H1 (cell line): Measurements from ENCODE around the gene NDUFS8. TPM values are rescaled to one million over a fixed set of nuclear protein-coding genes. Genes with fewer than 3 reads are reported as not detected.

Experiments
- CTCF ChIA-PET: fragments of 300-600 bp; sonication (Branson Sonifier 250); formaldehyde crosslinking; loops from one replicate; lab custom pipeline; 2021; ENCODE audit not compliant: partially characterized antibody; lab: Charles Lee
- POLR2A ChIA-PET: fragments of 300-600 bp; sonication (Branson Sonifier 250); formaldehyde crosslinking; loops from one replicate; lab custom pipeline; 2021; ENCODE audit warnings: inconsistent platforms; ENCODE audit not compliant: partially characterized antibody; lab: Charles Lee
- DNase-seq, 2 experiments: peaks; one replicate each; pipeline versions ENCODE4 v3.0.0 to v3.0.0-alpha.2; 2010 to 2022; ENCODE audit warnings: low spot score in 2 of 2, low read depth in 1 of 2, mixed read lengths in 1 of 2
- FAIRE-seq: peaks from 2 replicates; lab custom pipeline; 2011; peaks lifted over from hg19 to GRCh38; lab: Jason Lieb, UNC
- H2AFZ ChIP-seq: 2 replicates; pipeline ENCODE4 v1.8.1; 2012; ENCODE audit warnings: low read length, inconsistent platforms
- H2AK5ac ChIP-seq: 2 replicates; pipeline ENCODE4 v1.6.1; 2013; ENCODE audit warnings: low read depth, low read length
- H2BK120ac ChIP-seq: replicated peaks from 2 replicates; pipeline ENCODE3; 2013; ENCODE audit warnings: low read depth, low read length, inconsistent platforms
- H2BK12ac ChIP-seq: 2 replicates; pipeline ENCODE4 v1.6.1; 2013; ENCODE audit warnings: low read depth, low read length
- H2BK15ac ChIP-seq: 2 replicates; pipeline ENCODE4 v1.6.1; 2013; ENCODE audit warnings: low read length
- H2BK20ac ChIP-seq: 2 replicates; pipeline ENCODE4 v1.6.1; 2013; ENCODE audit warnings: low read length
- H2BK5ac ChIP-seq: 2 replicates; pipeline ENCODE4 v1.6.1; 2013; ENCODE audit warnings: low read depth, low read length
- H3K14ac ChIP-seq: 2 replicates; pipeline ENCODE4 v1.6.1; 2013; ENCODE audit warnings: inconsistent platforms; ENCODE audit not compliant: insufficient read length
- H3K18ac ChIP-seq: 2 replicates; pipeline ENCODE4 v1.6.1; 2013; ENCODE audit warnings: low read length; ENCODE audit errors: extremely low read depth
- H3K23ac ChIP-seq: 2 replicates; pipeline ENCODE4 v1.6.1; 2013; ENCODE audit warnings: inconsistent platforms; ENCODE audit not compliant: insufficient read length
- H3K23me2 ChIP-seq: 2 replicates; pipeline ENCODE4 v1.6.1; 2013; ENCODE audit warnings: low read depth, low read length
- H3K27ac ChIP-seq: 2 replicates; pipeline ENCODE4 v1.6.1; 2011; ENCODE audit warnings: low read depth, low read length, inconsistent platforms
- H3K27me3 ChIP-seq, 4 experiments: replicated peaks in 1 of 4; 1 replicate in 1 of 4; 2 replicates in 3 of 4; pipeline versions ENCODE4 v1.6.1 to v1.8.1; 2011 to 2013; ENCODE audit warnings: low read length in 3 of 4, mild to moderate bottlenecking in 3 of 4, inconsistent platforms in 2 of 4, mixed read lengths in 2 of 4, moderate library complexity in 1 of 4; ENCODE audit not compliant: control insufficient read depth in 3 of 4, insufficient read depth in 3 of 4; ENCODE audit errors: extremely low read depth in 1 of 4
- H3K36me3 ChIP-seq, 4 experiments: 2 replicates each; pipeline versions ENCODE4 v1.6.1 to v1.8.1; 2011 to 2013; ENCODE audit warnings: mild to moderate bottlenecking in 4 of 4, low read length in 3 of 4, moderate library complexity in 2 of 4, control low read depth in 1 of 4, inconsistent platforms in 1 of 4; ENCODE audit not compliant: insufficient read depth in 4 of 4, control insufficient read depth in 2 of 4
- H3K4ac ChIP-seq: replicated peaks from 2 replicates; pipeline ENCODE3; 2013; ENCODE audit warnings: low read length, low read depth, mixed read lengths, inconsistent platforms; ENCODE audit not compliant: insufficient read length
- H3K4me1 ChIP-seq, 4 experiments: replicated peaks in 1 of 4; 1 replicate in 1 of 4; 2 replicates in 3 of 4; pipeline versions ENCODE4 v1.6.1 to v1.8.1; 2011 to 2013; ENCODE audit warnings: low read length in 3 of 4, inconsistent platforms in 2 of 4, mixed read lengths in 1 of 4; ENCODE audit not compliant: insufficient read depth in 4 of 4, control insufficient read depth in 3 of 4
- H3K4me2 ChIP-seq, 2 experiments: 2 replicates each; pipeline versions ENCODE4 v1.6.1 to v1.8.1; 2011 to 2013; ENCODE audit warnings: low read depth in 2 of 2, low read length in 2 of 2, control low read depth in 1 of 2, inconsistent platforms in 1 of 2, mild to moderate bottlenecking in 1 of 2; ENCODE audit not compliant: insufficient read depth in 1 of 2
- H3K4me3 ChIP-seq, 4 experiments: fragments of 200-600, 300-600 bp in 1 of 4; sonication (generic), shearing (Covaris generic), sonication (Bioruptor Twin) in 1 of 4; 2 replicates each; pipeline versions ENCODE4 v1.5.1 to v1.8.1; 2011 to 2016; ENCODE audit warnings: low read length in 4 of 4, low read depth in 3 of 4, control low read depth in 2 of 4, inconsistent platforms in 2 of 4, mild to moderate bottlenecking in 2 of 4, mixed read lengths in 1 of 4, moderate library complexity in 1 of 4; ENCODE audit not compliant: insufficient read depth in 2 of 4; ENCODE audit errors: extremely low read depth in 1 of 4
- H3K56ac ChIP-seq: replicated peaks from 2 replicates; pipeline ENCODE3; 2013; ENCODE audit warnings: low read depth, mild to moderate bottlenecking, mixed read lengths, low read length, inconsistent platforms; ENCODE audit not compliant: insufficient read length
- H3K79me1 ChIP-seq: 2 replicates; pipeline ENCODE4 v1.6.1; 2013; ENCODE audit warnings: low read depth, low read length, control low read depth
- H3K79me2 ChIP-seq, 2 experiments: 2 replicates each; pipeline versions ENCODE4 v1.6.1 to v1.8.1; 2012 to 2013; ENCODE audit warnings: low read length in 2 of 2, mild to moderate bottlenecking in 2 of 2, inconsistent platforms in 1 of 2; ENCODE audit not compliant: insufficient read depth in 2 of 2, control insufficient read depth in 1 of 2
- H3K9ac ChIP-seq, 4 experiments: replicated peaks in 1 of 4; 1 replicate in 1 of 4; 2 replicates in 3 of 4; pipeline versions ENCODE4 v1.6.1 to v1.8.1; 2011 to 2013; ENCODE audit warnings: low read depth in 3 of 4, low read length in 3 of 4, control low read depth in 2 of 4, mild to moderate bottlenecking in 2 of 4, moderate library complexity in 2 of 4, inconsistent platforms in 1 of 4; ENCODE audit errors: extremely low read depth in 1 of 4
- H3K9me3 ChIP-seq, 2 experiments: 2 replicates each; pipeline versions ENCODE4 v1.6.1 to v1.8.1; 2012 to 2013; ENCODE audit warnings: mild to moderate bottlenecking in 2 of 2, moderate library complexity in 2 of 2, control low read depth in 1 of 2, inconsistent platforms in 1 of 2, low read depth in 1 of 2, low read length in 1 of 2, mixed read lengths in 1 of 2; ENCODE audit not compliant: insufficient read depth in 2 of 2
- H4K20me1 ChIP-seq, 2 experiments: replicated peaks in 1 of 2; 2 replicates each; pipeline versions ENCODE3 to v1.8.1; 2011 to 2013; ENCODE audit warnings: inconsistent platforms in 2 of 2, low read length in 2 of 2, mild to moderate bottlenecking in 1 of 2; ENCODE audit not compliant: insufficient read depth in 2 of 2, control insufficient read depth in 1 of 2
- H4K5ac ChIP-seq: 2 replicates; pipeline ENCODE4 v1.6.1; 2013; ENCODE audit warnings: low read length, low read depth, mixed read lengths, inconsistent platforms; ENCODE audit not compliant: insufficient read length
- H4K8ac ChIP-seq: 2 replicates; pipeline ENCODE4 v1.8.0; 2013; ENCODE audit warnings: mild to moderate bottlenecking, moderate library complexity, low read length, inconsistent platforms; ENCODE audit not compliant: insufficient read depth; ENCODE audit errors: extremely low read depth
- H4K91ac ChIP-seq: replicated peaks from 2 replicates; pipeline ENCODE3; 2013; ENCODE audit warnings: low read length, mixed read lengths, inconsistent platforms; ENCODE audit not compliant: insufficient read length
- CBX8 ChIP-seq: fragments of 300-800, 300-1000 bp; sonication (generic); IDR thresholded peaks from 2 replicates; pipeline ENCODE4 v1.7.1; 2016; ENCODE audit warnings: low read depth, low read length, borderline replicate concordance
- CREB1 ChIP-seq: IDR thresholded peaks from 2 replicates; pipeline ENCODE4 v1.6.1; 2012; ENCODE audit warnings: inconsistent platforms
- EGR1 ChIP-seq: IDR thresholded peaks from 2 replicates; pipeline ENCODE4 v1.6.1; 2011; ENCODE audit warnings: low read depth, low read length, borderline replicate concordance
- JUN ChIP-seq: IDR thresholded peaks from 2 replicates; pipeline ENCODE4 v1.6.1; 2011; ENCODE audit warnings: low read depth, mild to moderate bottlenecking, improper control_type of control experiment, low read length
- KDM1A ChIP-seq: fragments of 200-600, 300-600 bp; sonication (generic); IDR thresholded peaks from 2 replicates; pipeline ENCODE4 v1.7.1; 2016; ENCODE audit warnings: mild to moderate bottlenecking, low read length, borderline replicate concordance
- MAFK ChIP-seq: IDR thresholded peaks from 2 replicates; pipeline ENCODE4 v1.6.1; 2012; ENCODE audit warnings: low read depth, mild to moderate bottlenecking, improper control_type of control experiment, low read length
- POU5F1 ChIP-seq: IDR thresholded peaks from 2 replicates; pipeline ENCODE4 v1.6.1; 2011; ENCODE audit warnings: low read depth, mild to moderate bottlenecking, low read length, moderate library complexity
- SIRT6 ChIP-seq: IDR thresholded peaks from one replicate; pipeline ENCODE4 v1.7.1; 2012; ENCODE audit warnings: low read length, inconsistent platforms
- SP2 ChIP-seq: IDR thresholded peaks from 2 replicates; pipeline ENCODE4 v1.6.1; 2012; ENCODE audit warnings: mild to moderate bottlenecking, low read length, inconsistent platforms
- SP4 ChIP-seq: IDR thresholded peaks from 2 replicates; pipeline ENCODE4 v1.6.1; 2012; ENCODE audit warnings: low read length, inconsistent platforms
- WGBS, 2 experiments: shearing (Covaris generic) in 1 of 2; methylation state at CpG; one replicate each; pipeline versions ENCODE4 v1.1.6 to v1.1.7; 2013 to 2015; ENCODE audit warnings: low lambda C conversion rate in 2 of 2, mixed read lengths in 2 of 2, inconsistent platforms in 1 of 2, low coverage in 1 of 2, missing lambda C conversion rate in 1 of 2; ENCODE audit not compliant: insufficient replicate concordance in 2 of 2, insufficient coverage in 1 of 2, insufficient read length in 1 of 2; ENCODE audit errors: extremely low coverage in 1 of 2, missing lambda C conversion rate in 1 of 2; 5-methylcytosine and 5-hydroxymethylcytosine counted together
- polyA plus RNA-seq, 7 experiments: library from polyadenylated mRNA; depleted of rRNA in 3 of 7; stranded (reverse) in 5 of 7; unstranded in 2 of 7; fragments of >200 nt in 5 of 7; fragments of 200-250 nt in 2 of 7; gene quantifications; 1 replicate in 5 of 7; 2 replicates in 1 of 7; 4 replicates in 1 of 7; pipeline versions ENCODE4 v1.2.1 to v1.2.3, GENCODE V29; 2011 to 2013; ENCODE audit warnings: missing spikeins in 2 of 7, mixed read lengths in 2 of 7
- total RNA-seq: library from RNA; stranded (reverse); fragmentation: NEBNext Ultra II Directional; extraction: Animal tissue kit (Norgen Biotek cat#: 25700); gene quantifications from 2 replicates; pipeline ENCODE4 v1.2.1, GENCODE V29; 2021
- TF ChIP-seq, protein P1 (sequence below), 3 experiments: IDR thresholded peaks; 1 replicate in 2 of 3; 2 replicates in 1 of 3; pipeline versions ENCODE4 v1.5.1 to v1.6.1; 2011; ENCODE audit warnings: low read length in 3 of 3, mild to moderate bottlenecking in 3 of 3, inconsistent platforms in 2 of 3, low read depth in 1 of 3, moderate library complexity in 1 of 3; ENCODE audit not compliant: insufficient read depth in 1 of 3; ENCODE audit errors: control extremely low read depth in 1 of 3

NDUFS8 gene
- total and polyA plus RNA-seq, 2 of the 8 experiments (the other 6 are each of a cell fraction or from before 2014, with no cell fraction given), result 182 to 291 TPM

DNA sequence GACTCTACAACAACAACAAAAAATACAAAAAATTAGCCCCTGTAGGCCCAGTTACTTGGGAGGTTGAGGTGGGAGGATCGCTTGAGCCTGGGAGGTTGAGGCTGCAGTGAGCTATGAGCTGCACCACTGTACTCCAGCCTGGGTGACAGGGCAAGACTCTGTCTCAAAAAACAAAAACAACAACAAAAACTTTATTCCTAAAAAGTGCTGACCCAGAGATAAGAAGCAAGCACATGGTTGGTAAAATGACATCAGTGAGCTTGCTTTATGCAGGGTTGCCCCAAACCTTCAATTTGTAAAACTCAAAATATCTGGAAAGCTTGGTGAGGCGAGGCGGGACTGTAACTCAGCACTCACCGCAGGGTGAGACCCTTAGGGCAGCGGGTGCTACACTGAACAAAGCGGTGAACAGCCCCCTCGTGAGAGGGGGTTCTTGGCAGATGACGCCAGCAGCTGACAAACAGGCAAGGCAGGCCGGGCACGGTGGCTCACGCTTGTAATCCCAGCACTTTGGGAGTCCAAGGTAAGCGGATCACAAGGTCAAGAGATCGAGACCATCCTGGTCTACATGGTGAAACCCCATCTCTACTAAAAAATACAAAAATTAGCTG, 4.9 kb downstream of the NDUFS8 start:
- no peak for TF ChIP-seq MAFK
- no peak for TF ChIP-seq SP4
- no peak for TF ChIP-seq CBX8
- TF ChIP-seq SIRT6, result no peak
- no peak for TF ChIP-seq CREB1
- TF ChIP-seq SP2, result no peak
- TF ChIP-seq, protein P1, sequence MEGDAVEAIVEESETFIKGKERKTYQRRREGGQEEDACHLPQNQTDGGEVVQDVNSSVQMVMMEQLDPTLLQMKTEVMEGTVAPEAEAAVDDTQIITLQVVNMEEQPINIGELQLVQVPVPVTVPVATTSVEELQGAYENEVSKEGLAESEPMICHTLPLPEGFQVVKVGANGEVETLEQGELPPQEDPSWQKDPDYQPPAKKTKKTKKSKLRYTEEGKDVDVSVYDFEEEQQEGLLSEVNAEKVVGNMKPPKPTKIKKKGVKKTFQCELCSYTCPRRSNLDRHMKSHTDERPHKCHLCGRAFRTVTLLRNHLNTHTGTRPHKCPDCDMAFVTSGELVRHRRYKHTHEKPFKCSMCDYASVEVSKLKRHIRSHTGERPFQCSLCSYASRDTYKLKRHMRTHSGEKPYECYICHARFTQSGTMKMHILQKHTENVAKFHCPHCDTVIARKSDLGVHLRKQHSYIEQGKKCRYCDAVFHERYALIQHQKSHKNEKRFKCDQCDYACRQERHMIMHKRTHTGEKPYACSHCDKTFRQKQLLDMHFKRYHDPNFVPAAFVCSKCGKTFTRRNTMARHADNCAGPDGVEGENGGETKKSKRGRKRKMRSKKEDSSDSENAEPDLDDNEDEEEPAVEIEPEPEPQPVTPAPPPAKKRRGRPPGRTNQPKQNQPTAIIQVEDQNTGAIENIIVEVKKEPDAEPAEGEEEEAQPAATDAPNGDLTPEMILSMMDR (IDR thresholded peaks at IDR 0.05; ENCODE audit: control extremely low read depth in 1 of 3, insufficient read depth in 1 of 3, low read depth in 1 of 3, low read length in 3 of 3), result no peak
- TF ChIP-seq EGR1, result no peak
- TF ChIP-seq KDM1A, result no peak
- no peak for TF ChIP-seq JUN
- TF ChIP-seq POU5F1, result no peak
- peaks cover 4 to 25% (median 17%) of the 10 kb centered on the region in 4 experiments for H3K4me1 ChIP-seq
- H2BK15ac ChIP-seq, result no peak overlapping the region
- H4K8ac ChIP-seq, result no peak overlapping the region
- DNase-seq (no peak), FAIRE-seq (no peak)
- H3K23me2 ChIP-seq, result peaks cover 3% of the 10 kb centered on the region; the same call in 1 of the 2 replicates
- no peak overlapping the region for H4K91ac ChIP-seq
- H3K79me1 ChIP-seq, result peaks cover 3% of the 10 kb centered on the region
- 90% methylated on average over 13 of the region's 13 CpGs; no CpG with 5 or more reads in 1 of the 2 experiments for WGBS, 2 experiments
- no peak overlapping the region for H3K56ac ChIP-seq
- no peak overlapping the region for H3K4me2 ChIP-seq
- no peaks in the 10 kb centered on the region for H3K27me3 ChIP-seq
- ChIA-PET POLR2A (interaction anchor here (0.9 to 16.6 kb wide), 7 partner anchors 7 to 37 kb away, joined by 3 to 183 read pairs (median 3); partner anchors contain the start of gene ALDH3B1), CTCF (interaction anchor here (0.6 to 1.4 kb wide), 2 partner anchors 17 to 36 kb away, joined by 3 read pairs; no protein-coding TSS in a partner anchor)
- H4K20me1 ChIP-seq, result peaks cover 0 to 5% of the 10 kb centered on the region in 2 experiments
- H2BK120ac ChIP-seq, result no peak overlapping the region
- peaks cover 4 to 17% (median 15%) of the 10 kb centered on the region in 4 experiments for H3K36me3 ChIP-seq
- H3K9me3 ChIP-seq, result no peaks in the 10 kb centered on the region
- no peak overlapping the region for H4K5ac ChIP-seq
- no peak overlapping the region for H3K14ac ChIP-seq
- no peak overlapping the region for H3K23ac ChIP-seq
- no peak overlapping the region for H3K4ac ChIP-seq
- H2BK12ac ChIP-seq, result no peak overlapping the region
- no peak overlapping the region for H2AK5ac ChIP-seq
- H3K4me3 ChIP-seq, result no peak overlapping the region
- H2AFZ ChIP-seq, result no peak overlapping the region
- no peak overlapping the region for H3K18ac ChIP-seq
- H2BK20ac ChIP-seq, result no peak overlapping the region
- peaks cover 0 to 22% of the 10 kb centered on the region in 2 experiments; a peak in 2 of 4 replicates for H3K79me2 ChIP-seq
- H2BK5ac ChIP-seq, result no peak overlapping the region
- H3K27ac ChIP-seq, result no peak overlapping the region
- no peak overlapping the region for H3K9ac ChIP-seq
